Measurements from ENCODE around the gene LYPD5. TPM values are rescaled to one million over a fixed set of nuclear protein-coding genes. Genes with fewer than 3 reads are reported as not detected.

Gene LYPD5
- total and polyA plus RNA-seq, 2 of the 13 experiments (the other 11 are each of a cell fraction or from before 2014, with no cell fraction given) = not detected

GRCh38 chr19:43774103-43774939 lies 27.9 kb downstream of the LYPD5 start (continued):
- TF ChIP-seq HMGXB4 (CRISPR knock-in tag; IDR thresholded peaks at IDR 0.05; ENCODE audit: borderline replicate concordance in 1 of 2, low read depth in 1 of 2) (peak; percentile 77 to 88; a peak in 3 of 4 replicates), ZNF230 (CRISPR knock-in tag; IDR thresholded peaks at IDR 0.05) (0 out of 2 replicates have a peak, but pooled peaks have one; percentile 45), MXD1 (CRISPR knock-in tag; IDR thresholded peaks at IDR 0.05) (peak; percentile 27; the same call in 1 of the 2 replicates), ZNF781 (CRISPR knock-in tag; IDR thresholded peaks at IDR 0.05; ENCODE audit: borderline replicate concordance, not compliant biosample characterization) (no peak), ZNF256 (CRISPR knock-in tag; conservative IDR thresholded peaks at IDR 0.05) (no peak), NONO (IDR thresholded peaks at IDR 0.05) (no peak), NONO (CRISPR knock-in tag; conservative IDR thresholded peaks at IDR 0.05) (no peak), ZBTB8A (CRISPR knock-in tag; IDR thresholded peaks at IDR 0.05; ENCODE audit: borderline replicate concordance, low read depth) (no peak), NR2F1 (CRISPR knock-in tag; IDR thresholded peaks at IDR 0.05) (peak; percentile 56 to 84; a peak in 3 of 4 replicates), ZNF292 (CRISPR knock-in tag; IDR thresholded peaks at IDR 0.05; ENCODE audit: borderline replicate concordance, low read depth) (no peak), AGO1 (IDR thresholded peaks at IDR 0.05; ENCODE audit: low read depth, low read length, poor library complexity, severe bottlenecking) (peak; percentile 45), ZSCAN31 (CRISPR knock-in tag; IDR thresholded peaks at IDR 0.05; ENCODE audit: low read depth) (0 out of 2 replicates have a peak, but pooled peaks have one; percentile 57), MLLT10 (CRISPR knock-in tag; IDR thresholded peaks at IDR 0.05) (no peak), REPIN1 (CRISPR knock-in tag; IDR thresholded peaks at IDR 0.05; ENCODE audit: borderline replicate concordance, low read depth) (peak; percentile 43; the same call in 1 of the 2 replicates), ZHX1 (CRISPR knock-in tag; IDR thresholded peaks at IDR 0.05; ENCODE audit: low read depth) (peak; percentile 75; the same call in 1 of the 2 replicates), RXRA (CRISPR knock-in tag; IDR thresholded peaks at IDR 0.05) (peak; percentile 97)
- TF ChIP-seq, protein P1, sequence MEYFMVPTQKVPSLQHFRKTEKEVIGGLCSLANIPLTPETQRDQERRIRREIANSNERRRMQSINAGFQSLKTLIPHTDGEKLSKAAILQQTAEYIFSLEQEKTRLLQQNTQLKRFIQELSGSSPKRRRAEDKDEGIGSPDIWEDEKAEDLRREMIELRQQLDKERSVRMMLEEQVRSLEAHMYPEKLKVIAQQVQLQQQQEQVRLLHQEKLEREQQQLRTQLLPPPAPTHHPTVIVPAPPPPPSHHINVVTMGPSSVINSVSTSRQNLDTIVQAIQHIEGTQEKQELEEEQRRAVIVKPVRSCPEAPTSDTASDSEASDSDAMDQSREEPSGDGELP (IDR thresholded peaks at IDR 0.05; ENCODE audit: borderline replicate concordance, low read depth) = peak; percentile 65; the same call in 1 of the 2 replicates
- TF ChIP-seq, protein P2, sequence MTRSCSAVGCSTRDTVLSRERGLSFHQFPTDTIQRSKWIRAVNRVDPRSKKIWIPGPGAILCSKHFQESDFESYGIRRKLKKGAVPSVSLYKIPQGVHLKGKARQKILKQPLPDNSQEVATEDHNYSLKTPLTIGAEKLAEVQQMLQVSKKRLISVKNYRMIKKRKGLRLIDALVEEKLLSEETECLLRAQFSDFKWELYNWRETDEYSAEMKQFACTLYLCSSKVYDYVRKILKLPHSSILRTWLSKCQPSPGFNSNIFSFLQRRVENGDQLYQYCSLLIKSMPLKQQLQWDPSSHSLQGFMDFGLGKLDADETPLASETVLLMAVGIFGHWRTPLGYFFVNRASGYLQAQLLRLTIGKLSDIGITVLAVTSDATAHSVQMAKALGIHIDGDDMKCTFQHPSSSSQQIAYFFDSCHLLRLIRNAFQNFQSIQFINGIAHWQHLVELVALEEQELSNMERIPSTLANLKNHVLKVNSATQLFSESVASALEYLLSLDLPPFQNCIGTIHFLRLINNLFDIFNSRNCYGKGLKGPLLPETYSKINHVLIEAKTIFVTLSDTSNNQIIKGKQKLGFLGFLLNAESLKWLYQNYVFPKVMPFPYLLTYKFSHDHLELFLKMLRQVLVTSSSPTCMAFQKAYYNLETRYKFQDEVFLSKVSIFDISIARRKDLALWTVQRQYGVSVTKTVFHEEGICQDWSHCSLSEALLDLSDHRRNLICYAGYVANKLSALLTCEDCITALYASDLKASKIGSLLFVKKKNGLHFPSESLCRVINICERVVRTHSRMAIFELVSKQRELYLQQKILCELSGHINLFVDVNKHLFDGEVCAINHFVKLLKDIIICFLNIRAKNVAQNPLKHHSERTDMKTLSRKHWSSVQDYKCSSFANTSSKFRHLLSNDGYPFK (CRISPR knock-in tag; IDR thresholded peaks at IDR 0.05; ENCODE audit: borderline replicate concordance) = 0 out of 2 replicates have a peak, but pooled peaks have one; percentile 15

Measured in HepG2 (cell line).